ENCODE results near the gene C22orf15. TPM values are rescaled to one million over a fixed set of nuclear protein-coding genes. Genes with fewer than 3 reads are reported as not detected.
"Not testable (repeated sequence)": the region's sequence is repeated elsewhere in the genome, so short reads cannot be mapped to it uniquely, and the experiment has no call there.

C22orf15 gene
- polyA plus RNA-seq, 4 donors: 0.07 to 0.16 TPM; not detected in 2

DNA sequence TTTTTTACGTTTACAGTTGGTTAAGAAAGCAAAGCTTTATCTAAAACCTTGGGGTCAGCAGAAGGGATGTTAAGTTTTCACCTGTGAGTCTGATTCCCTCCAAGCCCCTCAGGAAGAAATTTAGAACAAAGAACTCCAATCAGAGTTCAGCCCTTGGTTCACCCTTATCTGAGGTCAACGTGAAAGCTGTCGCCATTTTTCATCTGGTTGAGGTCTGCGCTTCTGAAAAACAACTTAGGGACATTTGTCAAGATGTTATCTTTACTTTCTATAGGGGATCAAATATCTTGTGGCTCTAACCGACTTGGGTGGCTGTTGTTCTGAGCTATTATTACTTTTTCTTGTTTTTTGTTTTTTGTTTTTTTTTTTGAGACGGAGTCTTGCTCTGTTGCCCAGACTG is 41.9 kb upstream of the C22orf15 start:
- FAIRE-seq: no peak

GRCh38 chr22:23722160-23722559 is 40.6 kb upstream of the C22orf15 start:
- Histone ChIP-seq H3K9me3 (ENCODE audit: control insufficient read depth in 2 of 2, insufficient read depth in 1 of 2, low read depth in 1 of 2, low read length in 1 of 2) (no peaks in the 10 kb centered on the region), H3K36me3 (ENCODE audit: control insufficient read depth in 3 of 3, insufficient read depth in 2 of 3, low read depth in 1 of 3, low read length in 3 of 3) (no peaks in the 10 kb centered on the region), H3K4me3 (ENCODE audit: low read depth in 1 of 3, low read length in 3 of 3) (no peak overlapping the region), H3K4me1 (ENCODE audit: control insufficient read depth in 3 of 3, insufficient read depth in 2 of 3, low read depth in 1 of 3, low read length in 2 of 3) (peaks cover 0 to 4% (median 0%) of the 10 kb centered on the region in 3 donors), H3K27ac (ENCODE audit: low read depth in 1 of 3, low read length in 2 of 3) (no peak overlapping the region), H3K27me3 (ENCODE audit: control insufficient read depth in 3 of 3, insufficient read depth in 3 of 3, low read length in 3 of 3) (no peaks in the 10 kb centered on the region)
- FAIRE-seq (no peak), DNase-seq (no peak)
- WGBS, 3 donors: 78 to 84% (median 81%) methylated on average over 4 of the region's 4 CpGs

More for the DNA sequence above, 41.9 kb upstream of the C22orf15 start:
- DNase-seq: no peak
- no peaks in the 10 kb centered on the region for H3K9me3 ChIP-seq (ENCODE audit: control insufficient read depth in 2 of 2, insufficient read depth in 1 of 2, low read depth in 1 of 2, low read length in 1 of 2)
- H3K4me1 ChIP-seq (ENCODE audit: control insufficient read depth in 3 of 3, insufficient read depth in 2 of 3, low read depth in 1 of 3, low read length in 2 of 3): peaks cover 0 to 7% (median 3%) of the 10 kb centered on the region in 3 donors
- H3K27ac ChIP-seq (ENCODE audit: low read depth in 1 of 3, low read length in 2 of 3): no peak overlapping the region
- no peaks in the 10 kb centered on the region for H3K36me3 ChIP-seq (ENCODE audit: control insufficient read depth in 3 of 3, insufficient read depth in 2 of 3, low read depth in 1 of 3, low read length in 3 of 3)
- no peaks in the 10 kb centered on the region for H3K27me3 ChIP-seq (ENCODE audit: control insufficient read depth in 3 of 3, insufficient read depth in 3 of 3, low read length in 3 of 3)
- WGBS, 3 donors: 67 to 71% (median 68%) methylated on average over 6 of the region's 6 CpGs
- no peak overlapping the region for H3K4me3 ChIP-seq (ENCODE audit: low read depth in 1 of 3, low read length in 3 of 3)

DNA sequence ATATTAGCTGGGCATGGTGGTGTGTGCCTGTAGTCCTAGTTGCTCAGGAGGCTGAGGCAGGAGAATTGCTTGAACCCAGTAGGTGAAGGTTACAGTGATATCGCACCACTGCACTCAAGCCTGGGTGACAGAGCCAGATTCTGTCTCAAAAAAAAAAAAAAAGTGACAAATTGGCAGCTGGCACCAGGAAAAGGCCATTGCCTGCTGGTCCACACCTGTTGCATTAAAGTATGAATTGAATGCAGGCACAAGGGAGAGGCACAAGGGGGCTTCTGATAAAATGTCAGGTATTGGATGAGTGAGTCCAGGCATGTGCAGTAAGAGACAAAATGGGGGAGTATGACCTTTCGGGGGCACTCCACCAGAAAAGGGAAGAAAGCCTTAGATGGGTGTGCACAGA is 40.1 kb upstream of the C22orf15 start:
- Histone ChIP-seq H3K27ac (ENCODE audit: low read depth in 1 of 3, low read length in 2 of 3) (no peak overlapping the region), H3K36me3 (ENCODE audit: control insufficient read depth in 3 of 3, insufficient read depth in 2 of 3, low read depth in 1 of 3, low read length in 3 of 3) (no peaks in the 10 kb centered on the region), H3K27me3 (ENCODE audit: control insufficient read depth in 3 of 3, insufficient read depth in 3 of 3, low read length in 3 of 3) (no peaks in the 10 kb centered on the region), H3K4me3 (ENCODE audit: low read depth in 1 of 3, low read length in 3 of 3) (no peak overlapping the region), H3K4me1 (ENCODE audit: control insufficient read depth in 3 of 3, insufficient read depth in 2 of 3, low read depth in 1 of 3, low read length in 2 of 3) (no peaks in the 10 kb centered on the region), H3K9me3 (ENCODE audit: control insufficient read depth in 2 of 2, insufficient read depth in 1 of 2, low read depth in 1 of 2, low read length in 1 of 2) (no peaks in the 10 kb centered on the region)
- WGBS, 3 donors: 60 to 79% (median 60%) methylated on average over 2 of the region's 2 CpGs
- FAIRE-seq (no peak), DNase-seq (no peak)

DNA sequence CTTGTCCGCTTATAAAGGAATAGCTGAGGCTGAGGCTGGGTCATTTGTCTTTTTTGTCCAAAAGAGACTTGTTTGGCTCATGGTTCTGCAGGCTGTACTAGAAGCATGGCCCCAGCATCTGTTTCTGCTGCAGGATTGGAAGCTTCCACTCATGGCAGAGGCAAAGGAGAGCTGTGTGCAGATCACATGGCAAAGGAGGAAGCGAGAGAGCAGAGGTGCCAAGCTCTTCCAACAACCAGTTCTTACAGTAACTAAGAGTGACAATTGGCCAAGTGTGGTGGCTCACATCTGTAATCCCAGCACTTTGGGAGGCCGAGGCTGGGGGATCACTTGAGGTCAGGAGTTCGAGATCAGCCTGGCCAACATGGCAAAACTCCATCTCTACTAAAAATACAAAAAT is 34.7 kb upstream of the C22orf15 start:
- 77 to 88% (median 84%) methylated on average over 4 of the region's 4 CpGs for WGBS, 3 donors
- FAIRE-seq; H3K27ac ChIP-seq (ENCODE audit: low read depth in 1 of 3, low read length in 2 of 3): not testable (repeated sequence)

DNA sequence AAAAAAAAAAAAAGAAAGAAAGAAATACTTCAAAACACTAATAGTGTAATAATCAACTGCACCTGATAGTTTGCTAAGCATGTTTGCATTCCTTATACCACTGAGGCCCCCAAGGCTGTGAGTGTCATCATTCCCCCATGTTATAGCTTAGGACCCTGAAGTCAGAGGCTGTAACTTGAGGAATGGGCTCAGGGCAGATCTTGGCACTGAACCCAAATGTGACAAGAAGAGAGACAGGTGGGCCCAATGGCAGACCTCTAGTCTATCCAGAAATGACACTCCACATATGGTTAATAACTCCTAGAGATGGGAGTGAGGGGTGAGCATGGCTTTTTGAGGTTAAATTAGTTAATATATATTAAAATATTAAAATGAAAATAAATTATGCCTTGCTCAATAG is 25.1 kb upstream of the C22orf15 start:
- H3K4me3 ChIP-seq (ENCODE audit: low read depth in 1 of 3, low read length in 3 of 3): no peak overlapping the region
- H3K27me3 ChIP-seq (ENCODE audit: control insufficient read depth in 3 of 3, insufficient read depth in 3 of 3, low read length in 3 of 3): no peaks in the 10 kb centered on the region
- H3K27ac ChIP-seq (ENCODE audit: low read depth in 1 of 3, low read length in 2 of 3): no peak overlapping the region
- H3K9me3 ChIP-seq (ENCODE audit: control insufficient read depth in 2 of 2, insufficient read depth in 1 of 2, low read depth in 1 of 2, low read length in 1 of 2): no peaks in the 10 kb centered on the region
- DNase-seq: no peak
- no peak for FAIRE-seq
- H3K4me1 ChIP-seq (ENCODE audit: control insufficient read depth in 3 of 3, insufficient read depth in 2 of 3, low read depth in 1 of 3, low read length in 2 of 3): no peaks in the 10 kb centered on the region
- H3K36me3 ChIP-seq (ENCODE audit: control insufficient read depth in 3 of 3, insufficient read depth in 2 of 3, low read depth in 1 of 3, low read length in 3 of 3): peaks cover 0 to 14% (median 0%) of the 10 kb centered on the region in 3 donors

More for the DNA sequence above, 34.7 kb upstream of the C22orf15 start:
- DNase-seq; H3K36me3 ChIP-seq (ENCODE audit: control insufficient read depth in 3 of 3, insufficient read depth in 2 of 3, low read depth in 1 of 3, low read length in 3 of 3); H3K4me3 ChIP-seq (ENCODE audit: low read depth in 1 of 3, low read length in 3 of 3); H3K9me3 ChIP-seq (ENCODE audit: control insufficient read depth in 2 of 2, insufficient read depth in 1 of 2, low read depth in 1 of 2, low read length in 1 of 2); H3K4me1 ChIP-seq (ENCODE audit: control insufficient read depth in 3 of 3, insufficient read depth in 2 of 3, low read depth in 1 of 3, low read length in 2 of 3); H3K27me3 ChIP-seq (ENCODE audit: control insufficient read depth in 3 of 3, insufficient read depth in 3 of 3, low read length in 3 of 3): not testable (repeated sequence)

GRCh38 chr22:23742505-23743264 is 20.1 kb upstream of the C22orf15 start:
- Histone ChIP-seq H3K4me1 (ENCODE audit: control insufficient read depth in 3 of 3, insufficient read depth in 2 of 3, low read depth in 1 of 3, low read length in 2 of 3) (peaks cover 0 to 6% (median 0%) of the 10 kb centered on the region in 3 donors), H3K27ac (ENCODE audit: low read depth in 1 of 3, low read length in 2 of 3) (no peak overlapping the region)
- FAIRE-seq: no peak

GRCh38 chr22:23743303-23743705 is 19.5 kb upstream of the C22orf15 start:
- DNase-seq: no peak
- H3K27me3 ChIP-seq (ENCODE audit: control insufficient read depth in 3 of 3, insufficient read depth in 3 of 3, low read length in 3 of 3): no peaks in the 10 kb centered on the region
- no peak overlapping the region for H3K27ac ChIP-seq (ENCODE audit: low read depth in 1 of 3, low read length in 2 of 3)
- peaks cover 0 to 35% (median 3%) of the 10 kb centered on the region in 3 donors for H3K36me3 ChIP-seq (ENCODE audit: control insufficient read depth in 3 of 3, insufficient read depth in 2 of 3, low read depth in 1 of 3, low read length in 3 of 3)
- WGBS, 3 donors: 62 to 91% (median 75%) methylated on average over 2 of the region's 2 CpGs
- H3K4me1 ChIP-seq (ENCODE audit: control insufficient read depth in 3 of 3, insufficient read depth in 2 of 3, low read depth in 1 of 3, low read length in 2 of 3): peaks cover 0 to 6% (median 0%) of the 10 kb centered on the region in 3 donors
- H3K9me3 ChIP-seq (ENCODE audit: control insufficient read depth in 2 of 2, insufficient read depth in 1 of 2, low read depth in 1 of 2, low read length in 1 of 2): no peaks in the 10 kb centered on the region
- no peak for FAIRE-seq
- no peak overlapping the region for H3K4me3 ChIP-seq (ENCODE audit: low read depth in 1 of 3, low read length in 3 of 3)

More at GRCh38 chr22:23742505-23743264, 20.1 kb upstream of the C22orf15 start:
- DNase-seq: no peak
- 73 to 89% (median 78%) methylated on average over 7 of the region's 7 CpGs for WGBS, 3 donors
- Histone ChIP-seq H3K27me3 (ENCODE audit: control insufficient read depth in 3 of 3, insufficient read depth in 3 of 3, low read length in 3 of 3) (no peaks in the 10 kb centered on the region), H3K4me3 (ENCODE audit: low read depth in 1 of 3, low read length in 3 of 3) (no peak overlapping the region), H3K9me3 (ENCODE audit: control insufficient read depth in 2 of 2, insufficient read depth in 1 of 2, low read depth in 1 of 2, low read length in 1 of 2) (no peaks in the 10 kb centered on the region), H3K36me3 (ENCODE audit: control insufficient read depth in 3 of 3, insufficient read depth in 2 of 3, low read depth in 1 of 3, low read length in 3 of 3) (peaks cover 0 to 35% (median 3%) of the 10 kb centered on the region in 3 donors)

GRCh38 chr22:23744001-23744400 is 18.8 kb upstream of the C22orf15 start:
- Histone ChIP-seq H3K27ac (ENCODE audit: low read depth in 1 of 3, low read length in 2 of 3) (no peak overlapping the region), H3K4me1 (ENCODE audit: control insufficient read depth in 3 of 3, insufficient read depth in 2 of 3, low read depth in 1 of 3, low read length in 2 of 3) (peaks cover 0 to 6% (median 0%) of the 10 kb centered on the region in 3 donors), H3K27me3 (ENCODE audit: control insufficient read depth in 3 of 3, insufficient read depth in 3 of 3, low read length in 3 of 3) (no peaks in the 10 kb centered on the region), H3K9me3 (ENCODE audit: control insufficient read depth in 2 of 2, insufficient read depth in 1 of 2, low read depth in 1 of 2, low read length in 1 of 2) (no peaks in the 10 kb centered on the region), H3K36me3 (ENCODE audit: control insufficient read depth in 3 of 3, insufficient read depth in 2 of 3, low read depth in 1 of 3, low read length in 3 of 3) (peaks cover 0 to 35% (median 3%) of the 10 kb centered on the region in 3 donors), H3K4me3 (ENCODE audit: low read depth in 1 of 3, low read length in 3 of 3) (no peak overlapping the region)
- WGBS, 3 donors: 96 to 97% (median 97%) methylated on average over 13 of the region's 13 CpGs
- no peak for DNase-seq
- no peak for FAIRE-seq

Measured in small intestine (tissue), 7 donors.